Neural cell (in vitro differentiated cells): Measurements from ENCODE around the gene MGLL.

Source experiments
- CTCF ChIP-seq: fragments of 450-650 bp; IDR thresholded peaks from 2 replicates; pipeline ENCODE4 v1.5.1; 2014; ENCODE audit warnings: antibody characterized with exemption, mild to moderate bottlenecking, moderate library complexity; ENCODE audit not compliant: poor library complexity, severe bottlenecking
- EP300 ChIP-seq: fragments of 450-650 bp; conservative IDR thresholded peaks from 2 replicates; pipeline ENCODE4 v1.6.1; 2014; ENCODE audit warnings: antibody characterized with exemption, mild to moderate bottlenecking, moderate library complexity; ENCODE audit not compliant: poor library complexity, severe bottlenecking
- EZH2 ChIP-seq: fragments of 200-600, 300-800 bp; shearing (Covaris generic), sonication (generic); IDR thresholded peaks from 2 replicates; pipeline ENCODE4 v1.6.1; 2014; ENCODE audit warnings: antibody characterized with exemption, low read length, borderline replicate concordance, mild to moderate bottlenecking; ENCODE audit not compliant: insufficient read depth, poor library complexity, severe bottlenecking
- POLR2AphosphoS5 ChIP-seq: IDR thresholded peaks from 2 replicates; pipeline ENCODE4 v1.6.1; 2012
- RAD21 ChIP-seq: fragments of 450-650 bp; conservative IDR thresholded peaks from 2 replicates; pipeline ENCODE4 v1.6.1; 2014; ENCODE audit warnings: antibody characterized with exemption, mild to moderate bottlenecking, moderate library complexity
- REST ChIP-seq: IDR thresholded peaks from 2 replicates; pipeline ENCODE4 v1.6.1; 2012; ENCODE audit warnings: borderline replicate concordance
- SMC3 ChIP-seq: fragments of 450-650 bp; conservative IDR thresholded peaks from 2 replicates; pipeline ENCODE4 v1.6.1; 2014; ENCODE audit warnings: antibody characterized with exemption, mild to moderate bottlenecking, moderate library complexity; ENCODE audit not compliant: poor library complexity
- TAF1 ChIP-seq: IDR thresholded peaks from 2 replicates; pipeline ENCODE4 v1.6.1; 2012; ENCODE audit warnings: low read depth

GRCh38 chr3:127741246-127741645 lies 81.1 kb downstream of the MGLL start:
- TF ChIP-seq POLR2AphosphoS5 (no peak), CTCF (no peak), RAD21 (no peak), EZH2 (no peak), REST (no peak), EP300 (no peak), SMC3 (no peak), TAF1 (no peak)
